Amniotic epithelial cell (primary cell): ENCODE data around the gene DUSP22.

Experiments
- DNase-seq: peaks from one replicate; pipeline ENCODE4 v3.0.0-alpha.2; 2010; ENCODE audit warnings: low read depth

Gene DUSP22

GRCh38 chr6:352896-353470 lies 60.7 kb downstream of the DUSP22 start:
- DNase-seq = no peak

- no peak for DNase-seq
Observed at GRCh38 chr6:353642-354614, 61.6 kb downstream of the DUSP22 start.

GRCh38 chr6:354631-355280 lies 62.5 kb downstream of the DUSP22 start:
- no peak for DNase-seq

GRCh38 chr6:355373-356208 lies 63.3 kb downstream of the DUSP22 start:
- no peak for DNase-seq

- DNase-seq = no peak
Observed at GRCh38 chr6:356828-357251, 64.6 kb downstream of the DUSP22 start.

- no peak for DNase-seq
Observed at GRCh38 chr6:357261-357790, 65.0 kb downstream of the DUSP22 start.

GRCh38 chr6:357791-358341 lies 65.6 kb downstream of the DUSP22 start:
- no peak for DNase-seq

- no peak for DNase-seq
Observed at GRCh38 chr6:358432-358831, 66.1 kb downstream of the DUSP22 start.

- no peak for DNase-seq
Observed at GRCh38 chr6:358847-359246, 66.6 kb downstream of the DUSP22 start.

- no peak for DNase-seq
Observed at GRCh38 chr6:359261-360035, 67.2 kb downstream of the DUSP22 start.

- DNase-seq = no peak
Observed at GRCh38 chr6:360349-360748, 68.1 kb downstream of the DUSP22 start.

GRCh38 chr6:360764-361373 lies 68.6 kb downstream of the DUSP22 start:
- no peak for DNase-seq

- no peak for DNase-seq
Observed at GRCh38 chr6:361411-362132, 69.3 kb downstream of the DUSP22 start.

GRCh38 chr6:362231-362923 lies 70.1 kb downstream of the DUSP22 start:
- no peak for DNase-seq

- no peak for DNase-seq
Observed at GRCh38 chr6:362924-363249, 70.6 kb downstream of the DUSP22 start.

GRCh38 chr6:363291-363690 lies 71.0 kb downstream of the DUSP22 start:
- no peak for DNase-seq

GRCh38 chr6:363909-364308 lies 71.6 kb downstream of the DUSP22 start:
- DNase-seq = no peak

GRCh38 chr6:364609-365540 lies 72.6 kb downstream of the DUSP22 start:
- no peak for DNase-seq
